PC-9 (cell line): Measurements from ENCODE around the gene PTBP1. TPM values are rescaled to one million over a fixed set of nuclear protein-coding genes. Genes with fewer than 3 reads are reported as not detected.

Experiments used
- BruUV-seq: library from RNA; stranded (reverse); fragments of 400-500 nt; replicated peaks from 2 replicates; lab custom pipeline; 2021; lab: Mats Ljungman, UMichigan
- CTCF ChIA-PET: fragments of 300-600 bp; sonication (Branson Sonifier 250); formaldehyde crosslinking; loops from one replicate; lab custom pipeline; 2022; ENCODE audit warnings: antibody characterized with exemption; lab: Charles Lee
- POLR2A ChIA-PET: fragments of 300-600 bp; sonication (Branson Sonifier 250); formaldehyde crosslinking; loops from one replicate; lab custom pipeline; 2022; ENCODE audit warnings: antibody characterized with exemption; ENCODE audit not compliant: unreplicated experiment; lab: Charles Lee
- DNase-seq, 2 experiments: peaks; one replicate each; pipeline versions ENCODE4 v3.0.0 to v3.0.0-alpha.2; 2015 to 2022; ENCODE audit warnings: mixed read lengths in 1 of 2
- H2AFZ ChIP-seq: fragments of 200-600 bp; sonication (generic); 2 replicates; pipeline ENCODE4 v1.8.1; 2017; ENCODE audit warnings: antibody characterized with exemption
- H3F3A ChIP-seq: fragments of 200-600 bp; sonication (generic); 2 replicates; pipeline ENCODE4 v1.8.1; 2017; ENCODE audit warnings: antibody characterized with exemption, mild to moderate bottlenecking, low read depth; ENCODE audit not compliant: insufficient read depth
- H3K27ac ChIP-seq: fragments of 200-600 bp; sonication (generic); 2 replicates; pipeline ENCODE4 v1.6.1; 2016; ENCODE audit warnings: mixed run types
- H3K27me3 ChIP-seq: fragments of 200-600 bp; sonication (generic); 2 replicates; pipeline ENCODE4 v1.6.1; 2016; ENCODE audit warnings: low read depth, mixed run types; ENCODE audit not compliant: insufficient read depth
- H3K36me3 ChIP-seq: fragments of 200-600 bp; sonication (generic); 2 replicates; pipeline ENCODE4 v1.6.1; 2016; ENCODE audit warnings: low read depth, mixed run types
- H3K4me1 ChIP-seq: fragments of 200-600 bp; sonication (generic); replicated peaks from 2 replicates; pipeline ENCODE4 v1.6.1; 2016; ENCODE audit warnings: mixed run types; ENCODE audit not compliant: insufficient read depth
- H3K4me2 ChIP-seq: fragments of 200-600 bp; sonication (generic); 2 replicates; pipeline ENCODE4 v1.6.1; 2017; ENCODE audit warnings: mixed run types
- H3K4me3 ChIP-seq: fragments of 200-600 bp; sonication (generic); 2 replicates; pipeline ENCODE4 v1.6.1; 2016; ENCODE audit warnings: mixed run types
- H3K79me2 ChIP-seq: fragments of 200-600 bp; sonication (generic); 2 replicates; pipeline ENCODE4 v1.6.1; 2017; ENCODE audit warnings: low read depth, mixed run types
- H3K9me2 ChIP-seq: fragments of 200-600 bp; sonication (generic); 2 replicates; pipeline ENCODE4 v1.8.1; 2017; ENCODE audit warnings: mild to moderate bottlenecking; ENCODE audit not compliant: insufficient read depth
- H3K9me3 ChIP-seq: fragments of 200-600 bp; sonication (generic); 2 replicates; pipeline ENCODE4 v1.8.1; 2016; ENCODE audit warnings: low read depth; ENCODE audit not compliant: insufficient read depth
- H4K20me1 ChIP-seq: fragments of 200-600 bp; sonication (generic); 2 replicates; pipeline ENCODE4 v1.8.1; 2017; ENCODE audit not compliant: insufficient read depth
- EZH2 ChIP-seq: fragments of 200-600 bp; sonication (generic); IDR thresholded peaks from 2 replicates; pipeline ENCODE4 v1.8.0; 2017; ENCODE audit warnings: antibody characterized with exemption, low read depth
- intact Hi-C: fragments of 100-400 bp; cut with micrococcal nuclease; formaldehyde crosslinking; loops from one replicate; pipeline ENCODE4 v1.10.0; 2022; ENCODE audit not compliant: unreplicated experiment
- total RNA-seq: library from RNA; stranded (reverse); gene quantifications from 2 replicates; pipeline ENCODE4 v1.2.3, GENCODE V29; 2021
- TF ChIP-seq, protein P1 (sequence below): fragments of 200-600 bp; sonication (generic); conservative IDR thresholded peaks from 2 replicates; pipeline ENCODE4 v1.6.1; 2017; ENCODE audit warnings: mixed run types, antibody characterized with exemption, mild to moderate bottlenecking, moderate library complexity

PTBP1 gene
- total RNA-seq, 1 experiment from 2014 or later: 542 TPM

DNA sequence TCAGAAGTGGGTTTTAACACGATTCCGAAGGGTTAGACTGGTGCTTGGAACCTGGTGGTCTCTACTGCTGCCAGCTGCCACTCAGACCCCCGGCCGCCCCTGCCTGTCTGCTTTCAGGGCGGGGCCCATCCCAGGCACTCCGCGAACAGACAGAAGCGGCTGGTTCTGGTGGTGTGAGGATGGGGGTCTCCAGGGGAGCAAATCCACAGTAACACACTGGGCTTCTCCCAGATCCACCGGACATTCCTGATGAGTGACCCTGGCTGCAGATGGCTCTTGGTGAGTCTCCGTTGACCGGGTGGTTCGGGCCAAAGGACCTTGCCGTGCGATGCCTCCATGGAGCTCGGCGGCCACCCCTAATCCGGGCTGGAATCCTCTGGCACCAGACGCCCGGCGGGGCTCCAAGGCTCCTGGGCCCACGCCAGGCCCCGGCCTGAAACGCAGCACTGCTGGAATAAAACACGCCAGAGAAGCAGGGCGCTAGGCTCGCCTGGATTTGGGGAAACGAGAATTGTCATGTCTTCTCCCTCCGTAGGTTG is 2.1 kb upstream of the PTBP1 start:
- no peaks in the 10 kb centered on the region for H3K36me3 ChIP-seq
- H3K4me3 ChIP-seq: no peak overlapping the region
- no TSS peak for BruUV-seq
- H2AFZ ChIP-seq: no peak overlapping the region
- H3K27me3 ChIP-seq: no peaks in the 10 kb centered on the region
- ChIA-PET POLR2A (no interaction called here), CTCF (no interaction called here)
- TF ChIP-seq, protein P1, sequence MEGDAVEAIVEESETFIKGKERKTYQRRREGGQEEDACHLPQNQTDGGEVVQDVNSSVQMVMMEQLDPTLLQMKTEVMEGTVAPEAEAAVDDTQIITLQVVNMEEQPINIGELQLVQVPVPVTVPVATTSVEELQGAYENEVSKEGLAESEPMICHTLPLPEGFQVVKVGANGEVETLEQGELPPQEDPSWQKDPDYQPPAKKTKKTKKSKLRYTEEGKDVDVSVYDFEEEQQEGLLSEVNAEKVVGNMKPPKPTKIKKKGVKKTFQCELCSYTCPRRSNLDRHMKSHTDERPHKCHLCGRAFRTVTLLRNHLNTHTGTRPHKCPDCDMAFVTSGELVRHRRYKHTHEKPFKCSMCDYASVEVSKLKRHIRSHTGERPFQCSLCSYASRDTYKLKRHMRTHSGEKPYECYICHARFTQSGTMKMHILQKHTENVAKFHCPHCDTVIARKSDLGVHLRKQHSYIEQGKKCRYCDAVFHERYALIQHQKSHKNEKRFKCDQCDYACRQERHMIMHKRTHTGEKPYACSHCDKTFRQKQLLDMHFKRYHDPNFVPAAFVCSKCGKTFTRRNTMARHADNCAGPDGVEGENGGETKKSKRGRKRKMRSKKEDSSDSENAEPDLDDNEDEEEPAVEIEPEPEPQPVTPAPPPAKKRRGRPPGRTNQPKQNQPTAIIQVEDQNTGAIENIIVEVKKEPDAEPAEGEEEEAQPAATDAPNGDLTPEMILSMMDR: no peak
- TF ChIP-seq EZH2: no peak
- H3K9me2 ChIP-seq: no peaks in the 10 kb centered on the region
- H4K20me1 ChIP-seq: peaks cover 22% of the 10 kb centered on the region
- intact Hi-C loops: no loop called here
- peaks cover 10% of the 10 kb centered on the region for H3K4me1 ChIP-seq
- H3K4me2 ChIP-seq: no peak overlapping the region
- H3F3A ChIP-seq: peaks cover 18% of the 10 kb centered on the region; the same call in 1 of the 2 replicates
- H3K9me3 ChIP-seq: no peaks in the 10 kb centered on the region
- peaks cover 23% of the 10 kb centered on the region for H3K79me2 ChIP-seq
- DNase-seq: no peak
- H3K27ac ChIP-seq: no peak overlapping the region

- BruUV-seq: no TSS peak
- Histone ChIP-seq H3K4me3 (peak overlapping the region; percentile 72), H2AFZ (no peak overlapping the region), H3K27me3 (no peaks in the 10 kb centered on the region), H3K79me2 (peaks cover 31% of the 10 kb centered on the region), H3K36me3 (peaks cover under 1% of the 10 kb centered on the region; the same call in 1 of the 2 replicates), H3K4me2 (peak overlapping the region; percentile 72), H3K4me1 (peaks cover 18% of the 10 kb centered on the region), H3F3A (peaks cover 24% of the 10 kb centered on the region; the same call in 1 of the 2 replicates), H3K9me3 (no peaks in the 10 kb centered on the region), H3K27ac (0 out of 2 replicates have a peak overlapping the region, but pooled peaks have one; percentile 20), H3K9me2 (no peaks in the 10 kb centered on the region), H4K20me1 (peaks cover 30% of the 10 kb centered on the region)
- no peak for DNase-seq
- ChIA-PET CTCF (interaction anchor here (0.5 kb wide), 1 partner anchor 40 kb away, joined by 5 read pairs; no protein-coding TSS in a partner anchor), POLR2A (no interaction called here)
- intact Hi-C loops: loop anchor here (2.0 kb wide), 3 partner anchors 13 to 223 kb away; partner anchors contain the start of gene BSG
- TF ChIP-seq EZH2: no peak
- TF ChIP-seq, protein P1: no peak
Observed at GRCh38 chr19:795691-796581, 1.3 kb upstream of the PTBP1 start.

DNA sequence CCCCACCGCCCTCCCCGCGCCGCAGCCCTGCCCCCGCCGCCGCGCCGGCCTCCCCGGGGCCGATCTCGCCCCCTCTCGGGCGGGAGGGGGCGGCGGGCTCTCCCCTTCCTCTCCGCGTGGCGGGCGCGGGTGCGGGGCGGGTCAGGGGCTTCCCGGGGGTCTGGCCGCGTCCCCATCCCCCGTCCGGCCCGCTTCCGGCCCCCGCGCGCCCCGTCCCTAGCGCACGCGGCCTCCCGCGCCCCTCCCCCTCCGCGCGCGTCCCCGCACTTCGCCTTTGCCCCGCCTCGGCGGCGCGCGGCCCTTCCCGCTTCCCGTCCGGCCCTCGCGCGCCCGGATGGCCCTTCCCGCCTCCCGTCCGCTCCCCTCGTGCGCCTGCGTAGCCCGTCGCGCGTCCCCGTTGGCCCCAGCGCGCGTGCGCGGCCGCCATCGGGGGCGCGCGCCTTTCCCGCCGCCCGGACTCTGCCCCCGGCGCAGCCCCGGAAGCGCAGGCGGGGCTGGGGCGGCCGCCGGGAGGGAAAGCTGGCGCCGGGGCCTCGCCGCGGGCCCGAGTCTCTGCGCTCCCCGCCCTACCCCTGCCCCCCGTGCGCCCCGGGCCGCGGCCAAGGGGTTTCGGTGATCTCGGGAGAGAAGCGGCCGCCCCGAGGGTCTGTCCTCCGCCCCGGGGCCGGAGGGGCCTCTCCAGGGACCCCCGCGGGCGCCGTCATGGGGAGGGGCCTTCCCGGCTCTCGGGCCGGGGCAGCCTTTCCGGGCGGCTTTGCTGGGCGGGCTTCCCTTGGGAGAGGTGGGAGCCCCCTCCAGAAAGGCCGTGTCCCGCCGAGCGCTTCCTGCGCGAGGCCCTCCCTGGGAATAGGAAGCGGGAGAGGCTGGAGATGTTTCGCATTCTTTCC is 519 bp downstream of the PTBP1 start:
- H3K27ac ChIP-seq: peak overlapping the region; percentile 85
- no peaks in the 10 kb centered on the region for H3K9me2 ChIP-seq
- peak; percentile 60 to 87 for DNase-seq
- no TSS peak for BruUV-seq
- H2AFZ ChIP-seq: no peak overlapping the region
- peaks cover 14% of the 10 kb centered on the region for H3K36me3 ChIP-seq
- peaks cover 49% of the 10 kb centered on the region for H4K20me1 ChIP-seq
- peaks cover 23% of the 10 kb centered on the region for H3K4me1 ChIP-seq
- peak overlapping the region; percentile 97 for H3K4me2 ChIP-seq
- TF ChIP-seq EZH2: no peak
- TF ChIP-seq, protein P1: no peak
- H3K79me2 ChIP-seq: peaks cover 49% of the 10 kb centered on the region
- no peaks in the 10 kb centered on the region for H3K9me3 ChIP-seq
- peak overlapping the region; percentile 78 for H3K4me3 ChIP-seq
- H3K27me3 ChIP-seq: no peaks in the 10 kb centered on the region
- intact Hi-C loops: loop anchor here (2.0 kb wide), 3 partner anchors 15 to 225 kb away; partner anchors contain the start of gene BSG
- ChIA-PET CTCF (no interaction called here), POLR2A (no interaction called here)
- peaks cover 38% of the 10 kb centered on the region; the same call in 1 of the 2 replicates for H3F3A ChIP-seq
